MCF 10A (cell line): ENCODE data around the gene PDE7B. TPM values are rescaled to one million over a fixed set of nuclear protein-coding genes. Genes with fewer than 3 reads are reported as not detected.

Experiments used
- BruUV-seq: library from RNA; stranded (reverse); fragments of 400-500 nt; replicated peaks from 2 replicates; lab custom pipeline; 2021; lab: Mats Ljungman, UMichigan
- CTCF ChIA-PET: fragments of 300-600 bp; sonication (Branson Sonifier 250); formaldehyde crosslinking; extraction: SDS; loops from one replicate; lab custom pipeline; 2021; ENCODE audit warnings: antibody characterized with exemption, inconsistent platforms; lab: Yijun Ruan, JAX
- POLR2A ChIA-PET: fragments of 300-600, 350-650 bp; sonication (Branson Sonifier 250); formaldehyde crosslinking; extraction: SDS; loops from one replicate; lab custom pipeline; 2020; ENCODE audit warnings: antibody characterized with exemption, inconsistent platforms; lab: Yijun Ruan, JAX
- DNase-seq: peaks from one replicate; pipeline ENCODE4 v3.0.0-alpha.2; 2018; ENCODE audit not compliant: unreplicated experiment
- H3K27ac Mint-ChIP-seq: one replicate; pipeline ENCODE4 v1.8.0; 2022; ENCODE audit warnings: mild to moderate bottlenecking, low read depth, mixed read lengths; ENCODE audit not compliant: unreplicated experiment
- H3K27me3 Mint-ChIP-seq: one replicate; pipeline ENCODE4 v1.8.0; 2022; ENCODE audit warnings: mixed read lengths; ENCODE audit not compliant: insufficient read depth, unreplicated experiment
- H3K36me3 Mint-ChIP-seq: one replicate; pipeline ENCODE4 v1.8.0; 2022; ENCODE audit warnings: mild to moderate bottlenecking, moderate library complexity, mixed read lengths; ENCODE audit not compliant: insufficient read depth, unreplicated experiment
- H3K4me1 Mint-ChIP-seq: one replicate; pipeline ENCODE4 v1.8.0; 2022; ENCODE audit warnings: mixed read lengths; ENCODE audit not compliant: insufficient read depth, unreplicated experiment
- H3K4me3 Mint-ChIP-seq: one replicate; pipeline ENCODE4 v1.8.0; 2022; ENCODE audit warnings: mild to moderate bottlenecking, moderate library complexity, mixed read lengths; ENCODE audit not compliant: unreplicated experiment
- H3K9me3 Mint-ChIP-seq: one replicate; pipeline ENCODE4 v1.8.0; 2022; ENCODE audit warnings: mixed read lengths; ENCODE audit not compliant: unreplicated experiment
- CTCF ChIP-seq: fragments of 200-600 bp; IDR thresholded peaks from one replicate; pipeline ENCODE4 v1.8.0; 2022; ENCODE audit warnings: antibody characterized with exemption, mild to moderate bottlenecking; ENCODE audit not compliant: unreplicated experiment
- intact Hi-C: fragments of 100-400 bp; cut with micrococcal nuclease; formaldehyde crosslinking; loops from 2 replicates; pipeline ENCODE4 v1.14.1; 2022
- total RNA-seq: library from RNA; stranded (reverse); gene quantifications from 2 replicates; pipeline ENCODE4 v1.2.3, GENCODE V29; 2022

PDE7B gene
- total RNA-seq, 1 experiment from 2014 or later, result 1.4 TPM

- POLR2A ChIA-PET, result interaction anchor here (0.7 kb wide), 1 partner anchor 159 kb away, joined by 3 read pairs; no protein-coding TSS in a partner anchor
- TF ChIP-seq CTCF, result no peak
- Mint-ChIP-seq H3K9me3 (no peaks in the 10 kb centered on the region), H3K27ac (peak overlapping the region; percentile 47), H3K4me1 (peaks cover 30% of the 10 kb centered on the region), H3K27me3 (no peaks in the 10 kb centered on the region), H3K36me3 (no peaks in the 10 kb centered on the region), H3K4me3 (no peak overlapping the region)
- CTCF ChIA-PET, result no interaction called here
- DNase-seq, result peak; percentile 88
- intact Hi-C loops, result no loop called here
- BruUV-seq, result no TSS peak
Observed at GRCh38 chr6:136066005-136066404, 214.5 kb downstream of the PDE7B start.

GRCh38 chr6:136067731-136068341 is 216.3 kb downstream of the PDE7B start:
- TSS peak; percentile 77 for BruUV-seq
- DNase-seq, result peak; percentile 78
- CTCF ChIA-PET, result interaction anchor here (0.6 kb wide), 3 partner anchors 154 to 503 kb away, joined by 3 read pairs; no protein-coding TSS in a partner anchor
- intact Hi-C loops, result no loop called here
- peaks cover 30% of the 10 kb centered on the region for H3K4me1 Mint-ChIP-seq
- H3K27me3 Mint-ChIP-seq, result no peaks in the 10 kb centered on the region
- TF ChIP-seq CTCF, result no peak
- POLR2A ChIA-PET, result interaction anchor here (1.6 kb wide), 1 partner anchor 146 kb away, joined by 6 read pairs; no protein-coding TSS in a partner anchor
- H3K27ac Mint-ChIP-seq, result peak overlapping the region; percentile 95
- no peaks in the 10 kb centered on the region for H3K9me3 Mint-ChIP-seq
- no peaks in the 10 kb centered on the region for H3K36me3 Mint-ChIP-seq
- peak overlapping the region; percentile 3 for H3K4me3 Mint-ChIP-seq

GRCh38 chr6:136069119-136069518 is 217.6 kb downstream of the PDE7B start:
- peak overlapping the region; percentile 95 for H3K27ac Mint-ChIP-seq
- DNase-seq, result peak; percentile 46
- H3K4me3 Mint-ChIP-seq, result no peak overlapping the region
- no TSS peak for BruUV-seq
- intact Hi-C loops, result no loop called here
- H3K9me3 Mint-ChIP-seq, result no peaks in the 10 kb centered on the region
- H3K4me1 Mint-ChIP-seq, result peaks cover 30% of the 10 kb centered on the region
- ChIA-PET CTCF (no interaction called here), POLR2A (interaction anchor here (0.7 to 1.1 kb wide), 3 partner anchors 163 to 221 kb away, joined by 3 read pairs; partner anchors contain the start of gene BCLAF1)
- no peak for TF ChIP-seq CTCF
- no peaks in the 10 kb centered on the region for H3K27me3 Mint-ChIP-seq
- no peaks in the 10 kb centered on the region for H3K36me3 Mint-ChIP-seq

GRCh38 chr6:136070815-136071214 is 219.3 kb downstream of the PDE7B start:
- CTCF ChIA-PET, result interaction anchor here (0.6 kb wide), 1 partner anchor 535 kb away, joined by 6 read pairs; no protein-coding TSS in a partner anchor
- no peaks in the 10 kb centered on the region for H3K9me3 Mint-ChIP-seq
- DNase-seq, result no peak
- no peaks in the 10 kb centered on the region for H3K27me3 Mint-ChIP-seq
- H3K4me3 Mint-ChIP-seq, result no peak overlapping the region
- POLR2A ChIA-PET, result interaction anchor here (0.6 kb wide), 1 partner anchor 18 kb away, joined by 3 read pairs; no protein-coding TSS in a partner anchor
- H3K27ac Mint-ChIP-seq, result no peak overlapping the region
- no peak for TF ChIP-seq CTCF
- peaks cover 27% of the 10 kb centered on the region for H3K4me1 Mint-ChIP-seq
- intact Hi-C loops, result no loop called here
- no peaks in the 10 kb centered on the region for H3K36me3 Mint-ChIP-seq
- BruUV-seq, result no TSS peak
